DOHH2 (cell line): ENCODE results near the gene GNLY.

Experiments
- EZH2phosphoT487 ChIP-seq: fragments of 200-600 bp; sonication (generic); IDR thresholded peaks from 2 replicates; pipeline ENCODE4 v1.6.1; 2017; ENCODE audit warnings: borderline replicate concordance, mild to moderate bottlenecking, antibody characterized with exemption, low read length, moderate library complexity, mixed read lengths
- TF ChIP-seq, protein P1 (sequence below): fragments of 200-600 bp; sonication (generic); IDR thresholded peaks from one replicate; pipeline ENCODE4 v1.5.1; 2014; ENCODE audit warnings: antibody characterized with exemption, mild to moderate bottlenecking, low read depth, low read length; ENCODE audit not compliant: poor library complexity, severe bottlenecking

GRCh38 chr2:85675866-85676548, 18.2 kb upstream of the GNLY start:
- TF ChIP-seq, protein P1, sequence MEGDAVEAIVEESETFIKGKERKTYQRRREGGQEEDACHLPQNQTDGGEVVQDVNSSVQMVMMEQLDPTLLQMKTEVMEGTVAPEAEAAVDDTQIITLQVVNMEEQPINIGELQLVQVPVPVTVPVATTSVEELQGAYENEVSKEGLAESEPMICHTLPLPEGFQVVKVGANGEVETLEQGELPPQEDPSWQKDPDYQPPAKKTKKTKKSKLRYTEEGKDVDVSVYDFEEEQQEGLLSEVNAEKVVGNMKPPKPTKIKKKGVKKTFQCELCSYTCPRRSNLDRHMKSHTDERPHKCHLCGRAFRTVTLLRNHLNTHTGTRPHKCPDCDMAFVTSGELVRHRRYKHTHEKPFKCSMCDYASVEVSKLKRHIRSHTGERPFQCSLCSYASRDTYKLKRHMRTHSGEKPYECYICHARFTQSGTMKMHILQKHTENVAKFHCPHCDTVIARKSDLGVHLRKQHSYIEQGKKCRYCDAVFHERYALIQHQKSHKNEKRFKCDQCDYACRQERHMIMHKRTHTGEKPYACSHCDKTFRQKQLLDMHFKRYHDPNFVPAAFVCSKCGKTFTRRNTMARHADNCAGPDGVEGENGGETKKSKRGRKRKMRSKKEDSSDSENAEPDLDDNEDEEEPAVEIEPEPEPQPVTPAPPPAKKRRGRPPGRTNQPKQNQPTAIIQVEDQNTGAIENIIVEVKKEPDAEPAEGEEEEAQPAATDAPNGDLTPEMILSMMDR: no peak
- no peak for TF ChIP-seq EZH2phosphoT487
